Psoas muscle (tissue), 8 donors: ENCODE results near the gene EVPLL. TPM values are rescaled to one million over a fixed set of nuclear protein-coding genes. Genes with fewer than 3 reads are reported as not detected.
"Not testable (repeated sequence)": the region's sequence is repeated elsewhere in the genome, so short reads cannot be mapped to it uniquely, and the experiment has no call there.

Source experiments
- ATAC-seq, 4 donors: fragments of 200-7000 bp; cut with Tn5 transposase; one replicate each; pipeline ENCODE4 v1.9.1; 2020; ENCODE audit warnings: moderate library complexity in 3 of 4, mild to moderate bottlenecking in 2 of 4
- DNase-seq, 2 donors: peaks; one replicate each; pipeline ENCODE4 v3.0.0-alpha.2; 2020
- H3K27ac ChIP-seq: fragments of 200-600 bp; one replicate; pipeline ENCODE4 v1.8.0; 2022
- H3K27me3 ChIP-seq, 3 donors: fragments of 200-600 bp in 1 of 3; one replicate each; pipeline versions ENCODE4 v1.6.1 to v1.8.0; 2013 to 2022; ENCODE audit warnings: low read length in 2 of 3, mild to moderate bottlenecking in 2 of 3, moderate library complexity in 1 of 3; ENCODE audit not compliant: insufficient read depth in 3 of 3
- H3K36me3 ChIP-seq, 2 donors: fragments of 200-600 bp in 1 of 2; one replicate each; pipeline versions ENCODE4 v1.6.1 to v1.8.0; 2013 to 2022; ENCODE audit warnings: low read depth in 1 of 2, mild to moderate bottlenecking in 1 of 2, moderate library complexity in 1 of 2; ENCODE audit not compliant: insufficient read depth in 1 of 2
- H3K4me1 ChIP-seq: fragments of 200-600 bp; one replicate; pipeline ENCODE4 v1.8.0; 2022
- H3K4me3 ChIP-seq: fragments of 200-600 bp; one replicate; pipeline ENCODE4 v1.8.0; 2022; ENCODE audit warnings: mild to moderate bottlenecking
- H3K9me3 ChIP-seq: fragments of 200-600 bp; one replicate; pipeline ENCODE4 v1.8.0; 2022
- WGBS, 3 donors: extraction: QIAGEN DNeasy Blood & Tissue Kit; methylation state at CpG; one replicate each; pipeline versions ENCODE4 v1.1.6 to v1.1.7; 2013; 5-methylcytosine and 5-hydroxymethylcytosine counted together
- intact Hi-C, 2 donors: fragments of 100-400 bp; cut with DNase I; formaldehyde crosslinking; loops; one replicate each; pipeline versions ENCODE4 v1.11.0 to v1.14.2; 2022
- polyA plus RNA-seq, 3 donors: library from polyadenylated mRNA; stranded (reverse); fragments of 200-250 nt; gene quantifications; one replicate each; pipeline ENCODE4 v1.2.3, GENCODE V29; 2013
- total RNA-seq, 4 donors: library from RNA; stranded (reverse); fragmentation: NEBNext Ultra II Directional in 2 of 4; extraction: Animal tissue kit (Norgen Biotek cat#: 25700) in 2 of 4; gene quantifications; one replicate each; pipeline versions ENCODE4 v1.2.1 to v1.2.4, GENCODE V29; 2021 to 2023
- donor health status: healthy with polysubstance abuse.
- donor health status: DM: no; HTN: no; CAD: no; lungs with moderate emphysema.
- donor health status: Bipolar disorder and iron deficiency.
- donor health status: healthy.
- donor health status: DM: yes; HTN: yes; CAD: no.
- donor health status: DM: no; HTN: no; CAD: no.
- donor health status: DM: no; HTN: no; CAD: no.
- donor health status: DM: yes; HTN: yes; CAD: no.

EVPLL gene
- total and polyA plus RNA-seq, 7 donors = 0.03 TPM; not detected in 6

GRCh38 chr17:18425593-18425992 lies 48.0 kb downstream of the EVPLL start:
- H3K27me3 ChIP-seq, DNase-seq, H3K4me3 ChIP-seq, H3K4me1 ChIP-seq, H3K9me3 ChIP-seq, H3K36me3 ChIP-seq, ATAC-seq, H3K27ac ChIP-seq, intact Hi-C loops: not testable (repeated sequence)
- WGBS, 3 donors = 85 to 88% (median 85%) methylated on average over 3 to 4 of the region's 6 CpGs

- DNase-seq, H3K36me3 ChIP-seq, H3K4me3 ChIP-seq, H3K27me3 ChIP-seq, H3K9me3 ChIP-seq, H3K27ac ChIP-seq, ATAC-seq, H3K4me1 ChIP-seq, intact Hi-C loops: not testable (repeated sequence)
- no CpG with 5 or more reads among the region's 16 CpGs for WGBS, 3 donors
Measured at GRCh38 chr17:18426639-18427038, 49.1 kb downstream of the EVPLL start.

DNA sequence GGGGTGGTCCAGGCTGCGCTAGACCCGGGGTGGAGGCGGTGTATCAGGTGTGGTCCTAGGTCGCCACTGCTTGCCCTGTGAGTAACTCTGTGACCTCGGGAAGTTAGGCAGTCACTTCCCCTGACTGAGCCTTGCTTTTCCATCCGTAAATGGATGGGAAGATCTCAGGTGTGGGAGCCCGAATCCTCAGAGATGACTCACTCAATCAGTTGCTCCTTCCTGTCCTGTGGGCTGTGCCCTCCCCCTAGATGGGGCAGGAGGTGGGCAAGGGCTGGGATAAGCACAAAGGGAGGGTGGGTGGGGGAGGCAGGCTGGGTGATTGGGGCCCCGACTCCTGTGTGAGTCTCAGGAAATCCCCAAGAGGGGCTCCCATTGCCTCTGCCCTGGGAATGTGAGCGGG lies 54.6 kb downstream of the EVPLL start:
- H3K4me1 ChIP-seq, H3K27ac ChIP-seq, ATAC-seq, intact Hi-C loops, H3K27me3 ChIP-seq, DNase-seq, H3K9me3 ChIP-seq, H3K4me3 ChIP-seq, H3K36me3 ChIP-seq: not testable (repeated sequence)
- no CpG with 5 or more reads among the region's 9 CpGs for whole genome bisulfite sequencing, 3 donors

Other genes starting within 250 kb of the EVPLL start
- 100 to 1,000 TPM; 202 to 219 (median 211) TPM for gene ALKBH5, start 193.9 kb upstream of the EVPLL start, total RNA-seq
- 100 to 1,000 TPM in 2 of 3 donors, 10 to 100 TPM in 1; 91.7 to 235 (median 111) TPM for gene ALKBH5, start 193.9 kb upstream of the EVPLL start, polyA plus RNA-seq
- 1 to 10 TPM; 6.6 to 9.4 (median 8.5) TPM for gene LLGL1, start 152.1 kb upstream of the EVPLL start, total RNA-seq
- gene LLGL1, start 152.1 kb upstream of the EVPLL start, polyA plus RNA-seq = 1 to 10 TPM; 5.1 to 9.5 (median 6.2) TPM
- 100 to 1,000 TPM; 517 to 816 (median 599) TPM for gene FLII, start 119.0 kb upstream of the EVPLL start, total RNA-seq
- 100 to 1,000 TPM; 379 to 491 (median 476) TPM for gene FLII, start 119.0 kb upstream of the EVPLL start, polyA plus RNA-seq
- 10 to 100 TPM; 14.3 to 28.4 (median 22.0) TPM for gene MIEF2, start 117.1 kb upstream of the EVPLL start, total RNA-seq
- 10 to 100 TPM in 2 of 3 donors, 1 to 10 TPM in 1; 8.1 to 18.4 (median 11.6) TPM for gene MIEF2, start 117.1 kb upstream of the EVPLL start, polyA plus RNA-seq
- gene TOP3A, start 62.8 kb upstream of the EVPLL start, total RNA-seq = 10 to 100 TPM in 3 of 4 donors, 1 to 10 TPM in 1; 8.8 to 21.3 (median 14.1) TPM
- gene TOP3A, start 62.8 kb upstream of the EVPLL start, polyA plus RNA-seq = 10 to 100 TPM; 10.5 to 24.3 (median 13.6) TPM
- gene SMCR8, start 62.5 kb upstream of the EVPLL start, total RNA-seq = 10 to 100 TPM in 3 of 4 donors, 1 to 10 TPM in 1; 8.0 to 14.4 (median 12.2) TPM
- gene SMCR8, start 62.5 kb upstream of the EVPLL start, polyA plus RNA-seq = 10 to 100 TPM in 1 of 3 donors, 1 to 10 TPM in 2; 3.9 to 23.4 (median 6.8) TPM
- gene SHMT1, start 14.2 kb upstream of the EVPLL start, total RNA-seq = 10 to 100 TPM; 11.9 to 15.1 (median 14.4) TPM
- gene SHMT1, start 14.2 kb upstream of the EVPLL start, polyA plus RNA-seq = 10 to 100 TPM in 2 of 3 donors, 1 to 10 TPM in 1; 8.3 to 20.8 (median 12.4) TPM
- 1 to 10 TPM in 1 of 4 donors, not detected in 3; 1.0 TPM for gene LGALS9C, start 99.0 kb downstream of the EVPLL start, total RNA-seq
- under 1 TPM in 1 of 3 donors, not detected in 2; 0.04 TPM for gene LGALS9C, start 99.0 kb downstream of the EVPLL start, polyA plus RNA-seq